ENCODE results near the gene ZFP92.
"Not testable (repeated sequence)": the region's sequence is repeated elsewhere in the genome, so short reads cannot be mapped to it uniquely, and the experiment has no call there.

Gene ZFP92

GRCh38 chrX:153387987-153388721 is 23.1 kb upstream of the ZFP92 start:
- DNase-seq = no peak

- DNase-seq = no peak
Observed at GRCh38 chrX:153388722-153389459, 22.4 kb upstream of the ZFP92 start.

GRCh38 chrX:153389460-153389768 is 21.9 kb upstream of the ZFP92 start:
- DNase-seq = not testable (repeated sequence)

- no peak for DNase-seq
Observed at GRCh38 chrX:153392642-153393321, 18.5 kb upstream of the ZFP92 start.

GRCh38 chrX:153394612-153395011 is 16.7 kb upstream of the ZFP92 start:
- no peak for DNase-seq

GRCh38 chrX:153395613-153396319 is 15.5 kb upstream of the ZFP92 start:
- no peak for DNase-seq

GRCh38 chrX:153396320-153397195 is 14.7 kb upstream of the ZFP92 start:
- no peak for DNase-seq

- peak; percentile 75 for DNase-seq
Observed at GRCh38 chrX:153397256-153397960, 13.9 kb upstream of the ZFP92 start.

GRCh38 chrX:153398275-153398960 is 12.9 kb upstream of the ZFP92 start:
- no peak for DNase-seq

- DNase-seq = no peak
Observed at GRCh38 chrX:153400146-153401132, 10.8 kb upstream of the ZFP92 start.

GRCh38 chrX:153401133-153401764 is 10.0 kb upstream of the ZFP92 start, which contains the start of gene PNMA6E:
Gene PNMA6E, minus strand, starts transcription at chrX:153401350. Its CDS starts 2,501 bp downstream, at chrX:153398849.
- no peak for DNase-seq

- not testable (repeated sequence) for DNase-seq
Observed at GRCh38 chrX:153404333-153404732, 6.9 kb upstream of the ZFP92 start.

- DNase-seq = no peak
Observed at GRCh38 chrX:153405426-153405825, 5.8 kb upstream of the ZFP92 start.

GRCh38 chrX:153406011-153406410 is 5.3 kb upstream of the ZFP92 start:
- no peak for DNase-seq

- no peak for DNase-seq
Observed at GRCh38 chrX:153406903-153407302, 4.4 kb upstream of the ZFP92 start.

- no peak for DNase-seq
Observed at GRCh38 chrX:153407736-153408135, 3.5 kb upstream of the ZFP92 start.

- DNase-seq = no peak
Observed at GRCh38 chrX:153408221-153408721, 3.0 kb upstream of the ZFP92 start.

GRCh38 chrX:153408871-153409351 is 2.4 kb upstream of the ZFP92 start:
- no peak for DNase-seq

Data from DMS79 (cell line).